ENCODE results near the gene APH1A. TPM values are rescaled to one million over a fixed set of nuclear protein-coding genes. Genes with fewer than 3 reads are reported as not detected.

APH1A gene
- total and polyA plus RNA-seq, 10 of the 15 experiments (the other 5 are each of a cell fraction or from before 2014, with no cell fraction given) = 6.7 to 130 (median 87.7) TPM

DNA sequence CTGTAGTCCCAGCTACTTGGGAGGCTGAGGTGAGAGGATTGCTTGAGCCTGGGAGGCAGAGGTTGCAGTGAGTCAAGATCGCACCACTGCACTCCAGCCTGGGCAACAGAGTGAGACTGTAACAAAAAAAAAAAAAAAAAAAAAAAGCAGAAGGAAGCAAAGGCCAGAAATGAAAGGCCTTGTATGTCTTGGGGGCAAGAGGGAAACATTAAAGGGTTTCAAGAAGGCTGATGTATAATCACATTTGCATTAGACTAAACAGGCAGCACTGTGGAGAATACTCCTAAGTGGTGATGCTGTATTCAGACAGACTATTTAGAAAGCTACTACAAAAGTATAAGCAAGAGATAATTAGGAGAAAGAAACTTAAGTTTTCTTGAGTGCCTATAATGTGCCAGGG is 43.3 kb downstream of the APH1A start:
- Histone ChIP-seq H3K4me1 (ENCODE audit: control insufficient read depth, insufficient read depth, low read length) (no peaks in the 10 kb centered on the region; the same call in 1 of the 2 replicates), H3K4me3 (no peak overlapping the region), H3K9me3 (replicated peaks; ENCODE audit: control insufficient read depth, insufficient read depth, low read length) (no peaks in the 10 kb centered on the region), H3K27ac (ENCODE audit: control insufficient read depth, insufficient read depth) (no peak overlapping the region), H4K20me1 (ENCODE audit: control insufficient read depth, insufficient read depth) (no peaks in the 10 kb centered on the region), H3K36me3 (ENCODE audit: control insufficient read depth in 2 of 2, insufficient read depth in 2 of 2, low read length in 1 of 2) (peaks cover 7 to 34% of the 10 kb centered on the region in 2 experiments), H2AFZ (ENCODE audit: control insufficient read depth, low read depth, low read length) (no peak overlapping the region), H3K79me2 (ENCODE audit: control insufficient read depth, insufficient read depth, low read length) (peaks cover 6% of the 10 kb centered on the region), H3K4me2 (ENCODE audit: control insufficient read depth, insufficient read depth) (0 out of 2 replicates have a peak overlapping the region, but pooled peaks have one; percentile 9), H3K27me3 (replicated peaks in 1 of 2; ENCODE audit: control insufficient read depth in 2 of 2, insufficient read depth in 2 of 2, low read length in 1 of 2) (no peaks in the 10 kb centered on the region), H3K9ac (ENCODE audit: control insufficient read depth, insufficient read depth, low read length) (no peak overlapping the region)
- DNase-seq (ENCODE audit: low read depth, low spot score) (no peak), ATAC-seq (no peak; the same call in none of the 3 replicates), FAIRE-seq (no peak)
- RAD21 ChIA-PET (ENCODE audit: unreplicated experiment) = interaction anchor here (1.2 to 1.9 kb wide), 2 partner anchors 8 to 152 kb away, joined by 4 read pairs; no protein-coding TSS in a partner anchor
- POLR2A ChIA-PET = interaction anchor here (0.6 to 1.5 kb wide), 2 partner anchors 8 to 139 kb away, joined by 3 to 5 read pairs; partner anchors contain the start of gene RPRD2
- SMC1A ChIA-PET (ENCODE audit: uncharacterized antibody, unreplicated experiment) = interaction anchor here (0.6 to 1.6 kb wide), 3 partner anchors 19 to 38 kb away, joined by 3 to 6 read pairs (median 4); no protein-coding TSS in a partner anchor
- WGBS (ENCODE audit: insufficient coverage, insufficient replicate concordance, low lambda C conversion rate, missing lambda C conversion rate) = no CpG with 5 or more reads among the region's 1 CpG
- CTCF ChIA-PET = interaction anchor here (0.5 to 1.8 kb wide), 3 partner anchors 8 to 291 kb away, joined by 5 read pairs; no protein-coding TSS in a partner anchor
- BruUV-seq (replicated peaks) = no TSS peak
- intact Hi-C loops (cut with micrococcal nuclease; ENCODE audit: unreplicated experiment) (no loop called here), in situ Hi-C loops (cut with MboI) (no loop called here)
- TF ChIP-seq, protein P1, sequence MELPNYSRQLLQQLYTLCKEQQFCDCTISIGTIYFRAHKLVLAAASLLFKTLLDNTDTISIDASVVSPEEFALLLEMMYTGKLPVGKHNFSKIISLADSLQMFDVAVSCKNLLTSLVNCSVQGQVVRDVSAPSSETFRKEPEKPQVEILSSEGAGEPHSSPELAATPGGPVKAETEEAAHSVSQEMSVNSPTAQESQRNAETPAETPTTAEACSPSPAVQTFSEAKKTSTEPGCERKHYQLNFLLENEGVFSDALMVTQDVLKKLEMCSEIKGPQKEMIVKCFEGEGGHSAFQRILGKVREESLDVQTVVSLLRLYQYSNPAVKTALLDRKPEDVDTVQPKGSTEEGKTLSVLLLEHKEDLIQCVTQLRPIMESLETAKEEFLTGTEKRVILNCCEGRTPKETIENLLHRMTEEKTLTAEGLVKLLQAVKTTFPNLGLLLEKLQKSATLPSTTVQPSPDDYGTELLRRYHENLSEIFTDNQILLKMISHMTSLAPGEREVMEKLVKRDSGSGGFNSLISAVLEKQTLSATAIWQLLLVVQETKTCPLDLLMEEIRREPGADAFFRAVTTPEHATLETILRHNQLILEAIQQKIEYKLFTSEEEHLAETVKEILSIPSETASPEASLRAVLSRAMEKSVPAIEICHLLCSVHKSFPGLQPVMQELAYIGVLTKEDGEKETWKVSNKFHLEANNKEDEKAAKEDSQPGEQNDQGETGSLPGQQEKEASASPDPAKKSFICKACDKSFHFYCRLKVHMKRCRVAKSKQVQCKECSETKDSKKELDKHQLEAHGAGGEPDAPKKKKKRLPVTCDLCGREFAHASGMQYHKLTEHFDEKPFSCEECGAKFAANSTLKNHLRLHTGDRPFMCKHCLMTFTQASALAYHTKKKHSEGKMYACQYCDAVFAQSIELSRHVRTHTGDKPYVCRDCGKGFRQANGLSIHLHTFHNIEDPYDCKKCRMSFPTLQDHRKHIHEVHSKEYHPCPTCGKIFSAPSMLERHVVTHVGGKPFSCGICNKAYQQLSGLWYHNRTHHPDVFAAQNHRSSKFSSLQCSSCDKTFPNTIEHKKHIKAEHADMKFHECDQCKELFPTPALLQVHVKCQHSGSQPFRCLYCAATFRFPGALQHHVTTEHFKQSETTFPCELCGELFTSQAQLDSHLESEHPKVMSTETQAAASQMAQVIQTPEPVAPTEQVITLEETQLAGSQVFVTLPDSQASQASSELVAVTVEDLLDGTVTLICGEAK (IDR thresholded peaks at IDR 0.05; ENCODE audit: borderline replicate concordance) = no peak
- no peak for TF ChIP-seq ZNF622 (IDR thresholded peaks at IDR 0.05)
- TF ChIP-seq, protein P2, sequence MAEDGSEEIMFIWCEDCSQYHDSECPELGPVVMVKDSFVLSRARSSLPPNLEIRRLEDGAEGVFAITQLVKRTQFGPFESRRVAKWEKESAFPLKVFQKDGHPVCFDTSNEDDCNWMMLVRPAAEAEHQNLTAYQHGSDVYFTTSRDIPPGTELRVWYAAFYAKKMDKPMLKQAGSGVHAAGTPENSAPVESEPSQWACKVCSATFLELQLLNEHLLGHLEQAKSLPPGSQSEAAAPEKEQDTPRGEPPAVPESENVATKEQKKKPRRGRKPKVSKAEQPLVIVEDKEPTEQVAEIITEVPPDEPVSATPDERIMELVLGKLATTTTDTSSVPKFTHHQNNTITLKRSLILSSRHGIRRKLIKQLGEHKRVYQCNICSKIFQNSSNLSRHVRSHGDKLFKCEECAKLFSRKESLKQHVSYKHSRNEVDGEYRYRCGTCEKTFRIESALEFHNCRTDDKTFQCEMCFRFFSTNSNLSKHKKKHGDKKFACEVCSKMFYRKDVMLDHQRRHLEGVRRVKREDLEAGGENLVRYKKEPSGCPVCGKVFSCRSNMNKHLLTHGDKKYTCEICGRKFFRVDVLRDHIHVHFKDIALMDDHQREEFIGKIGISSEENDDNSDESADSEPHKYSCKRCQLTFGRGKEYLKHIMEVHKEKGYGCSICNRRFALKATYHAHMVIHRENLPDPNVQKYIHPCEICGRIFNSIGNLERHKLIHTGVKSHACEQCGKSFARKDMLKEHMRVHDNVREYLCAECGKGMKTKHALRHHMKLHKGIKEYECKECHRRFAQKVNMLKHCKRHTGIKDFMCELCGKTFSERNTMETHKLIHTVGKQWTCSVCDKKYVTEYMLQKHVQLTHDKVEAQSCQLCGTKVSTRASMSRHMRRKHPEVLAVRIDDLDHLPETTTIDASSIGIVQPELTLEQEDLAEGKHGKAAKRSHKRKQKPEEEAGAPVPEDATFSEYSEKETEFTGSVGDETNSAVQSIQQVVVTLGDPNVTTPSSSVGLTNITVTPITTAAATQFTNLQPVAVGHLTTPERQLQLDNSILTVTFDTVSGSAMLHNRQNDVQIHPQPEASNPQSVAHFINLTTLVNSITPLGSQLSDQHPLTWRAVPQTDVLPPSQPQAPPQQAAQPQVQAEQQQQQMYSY (CRISPR knock-in tag; IDR thresholded peaks at IDR 0.05) = no peak
- no peak for TF ChIP-seq SPI1 (IDR thresholded peaks at IDR 0.05; ENCODE audit: borderline replicate concordance, insufficient read depth, low read depth, low read length)
- no peak for TF ChIP-seq KDM1A (IDR thresholded peaks at IDR 0.05; ENCODE audit: borderline replicate concordance)
- TF ChIP-seq POLR2AphosphoS2 (IDR thresholded peaks at IDR 0.05; ENCODE audit: low read depth, low read length) = no peak
- no peak for TF ChIP-seq PML (IDR thresholded peaks at IDR 0.05; ENCODE audit: low read length)
- TF ChIP-seq RAD21 (IDR thresholded peaks at IDR 0.05; ENCODE audit: insufficient read depth, low read depth, low read length) = no peak
- no peak for TF ChIP-seq IKZF1 (conservative IDR thresholded peaks at IDR 0.05)
- TF ChIP-seq, protein P3, sequence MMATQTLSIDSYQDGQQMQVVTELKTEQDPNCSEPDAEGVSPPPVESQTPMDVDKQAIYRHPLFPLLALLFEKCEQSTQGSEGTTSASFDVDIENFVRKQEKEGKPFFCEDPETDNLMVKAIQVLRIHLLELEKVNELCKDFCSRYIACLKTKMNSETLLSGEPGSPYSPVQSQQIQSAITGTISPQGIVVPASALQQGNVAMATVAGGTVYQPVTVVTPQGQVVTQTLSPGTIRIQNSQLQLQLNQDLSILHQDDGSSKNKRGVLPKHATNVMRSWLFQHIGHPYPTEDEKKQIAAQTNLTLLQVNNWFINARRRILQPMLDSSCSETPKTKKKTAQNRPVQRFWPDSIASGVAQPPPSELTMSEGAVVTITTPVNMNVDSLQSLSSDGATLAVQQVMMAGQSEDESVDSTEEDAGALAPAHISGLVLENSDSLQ (IDR thresholded peaks at IDR 0.05) = no peak
- no peak for TF ChIP-seq KAT2A (conservative IDR thresholded peaks at IDR 0.05; ENCODE audit: control insufficient read depth, low read depth, low read length)
- no peak for TF ChIP-seq SMAD5 (IDR thresholded peaks at IDR 0.05; ENCODE audit: low read depth)
- TF ChIP-seq POLR2A (IDR thresholded peaks at IDR 0.05; ENCODE audit: low read depth, low read length) = no peak
- TF ChIP-seq ZSCAN29 (IDR thresholded peaks at IDR 0.05) = no peak
- no peak for TF ChIP-seq POLR2AphosphoS5 (IDR thresholded peaks at IDR 0.05; ENCODE audit: low read length)
- no peak for TF ChIP-seq CBX3 (IDR thresholded peaks at IDR 0.05; ENCODE audit: borderline replicate concordance, low read depth)
- no peak for TF ChIP-seq BACH1 (IDR thresholded peaks at IDR 0.05; ENCODE audit: borderline replicate concordance)
